Measurements from ENCODE around the gene LIX1L. TPM values are rescaled to one million over a fixed set of nuclear protein-coding genes. Genes with fewer than 3 reads are reported as not detected.

The LIX1L gene
- total RNA-seq, 1 experiment from 2014 or later: 12.4 TPM

- no peaks in the 10 kb centered on the region for H3K9me2 ChIP-seq (ENCODE audit: insufficient read depth)
- peak overlapping the region; percentile 78 for H3K27ac ChIP-seq (ENCODE audit: low read depth, low read length)
- intact Hi-C loops (cut with micrococcal nuclease): loop anchor here (1.0 to 5.0 kb wide), 3 partner anchors 18 to 121 kb away; partner anchors contain the start of gene ITGA10
- no TSS peak for BruUV-seq (replicated peaks)
- H3K27me3 ChIP-seq (ENCODE audit: insufficient read depth, low read length): no peaks in the 10 kb centered on the region
- ChIA-PET POLR2A (interaction anchor here (0.8 to 2.6 kb wide), 10 partner anchors 16 to 159 kb away, joined by 3 to 21 read pairs (median 6); partner anchors contain the start of genes ANKRD34A, PEX11B, PIAS3 and POLR3GL), CTCF (interaction anchor here (0.7 to 3.3 kb wide), 24 partner anchors 8 to 145 kb away, joined by 3 to 36 read pairs (median 6); partner anchors contain the start of genes ANKRD34A, ITGA10, LIX1L and NUDT17), RAD21 (ENCODE audit: low non-redundant PET in 1 of 2, low total read pairs in 2 of 2, uncharacterized antibody in 2 of 2, unreplicated experiment in 2 of 2) (interaction anchor here (0.8 to 1.7 kb wide), 8 partner anchors 28 to 145 kb away, joined by 3 to 5 read pairs (median 4); partner anchors contain the start of genes PIAS3 (in 2 of the 2) and RBM8A (in 2 of the 2))
- H4K20me1 ChIP-seq (ENCODE audit: insufficient read depth): no peaks in the 10 kb centered on the region
- peak overlapping the region; percentile 71 for H3K4me2 ChIP-seq (ENCODE audit: low read length)
- H3K79me2 ChIP-seq (ENCODE audit: insufficient read depth, low read length): no peaks in the 10 kb centered on the region
- peak; percentile 98 for ATAC-seq
- H3K36me3 ChIP-seq (ENCODE audit: control insufficient read depth in 1 of 2, insufficient read depth in 2 of 2, low read length in 2 of 2): no peaks in the 10 kb centered on the region
- no peaks in the 10 kb centered on the region for H3K9me3 ChIP-seq (ENCODE audit: control insufficient read depth in 1 of 2, insufficient read depth in 1 of 2, low read depth in 1 of 2, low read length in 2 of 2)
- peak overlapping the region; percentile 54 for H3K9ac ChIP-seq (ENCODE audit: low read length)
- peak overlapping the region; percentile 64 for H2AFZ ChIP-seq (ENCODE audit: low read depth, low read length, poor library complexity, severe bottlenecking)
- DNase-seq (ENCODE audit: low read depth, low spot score): peak; percentile 97
- H3K4me3 ChIP-seq (replicated peaks in 1 of 2; ENCODE audit: low read depth in 1 of 2, low read length in 2 of 2): peak overlapping the region in 1 of 2 experiments; percentile 25; a peak in 2 of 4 replicates
- peaks cover 29 to 37% of the 10 kb centered on the region in 2 experiments for H3K4me1 ChIP-seq (ENCODE audit: control insufficient read depth in 1 of 2, insufficient read depth in 2 of 2, low read length in 2 of 2)
- TF ChIP-seq YY1 (IDR thresholded peaks at IDR 0.05; ENCODE audit: extremely low read depth, insufficient replicate concordance, low read depth, low read length) (peak; percentile 65), EGR1 (IDR thresholded peaks at IDR 0.05; ENCODE audit: low read depth) (no peak), POLR2AphosphoS5 (IDR thresholded peaks at IDR 0.05; ENCODE audit: low read depth, low read length) (peak; percentile 57; the same call in 1 of the 2 replicates), ZFX (IDR thresholded peaks at IDR 0.05) (no peak), CTCF (IDR thresholded peaks at IDR 0.05 in 2 of 3, conservative IDR thresholded peaks at IDR 0.05 in 1 of 3; ENCODE audit: borderline replicate concordance in 1 of 3, insufficient read depth in 1 of 3, low read depth in 2 of 3, low read length in 2 of 3) (peak; percentile 96 to 99 (median 98)), REST (IDR thresholded peaks at IDR 0.05; ENCODE audit: low read depth) (no peak), POLR2A (IDR thresholded peaks at IDR 0.05; ENCODE audit: borderline replicate concordance, extremely low read depth, insufficient read depth, insufficient read length) (no peak), RAD21 (IDR thresholded peaks at IDR 0.05; ENCODE audit: low read depth) (peak; percentile 98), TCF7L2 (IDR thresholded peaks at IDR 0.05; ENCODE audit: borderline replicate concordance, extremely low read depth, insufficient read depth, insufficient read length) (no peak), JUND (IDR thresholded peaks at IDR 0.05) (peak; percentile 78; the same call in 1 of the 2 replicates), ZNF274 (IDR thresholded peaks at IDR 0.05; ENCODE audit: low read depth, low read length) (no peak), EZH2phosphoT487 (IDR thresholded peaks at IDR 0.05; ENCODE audit: borderline replicate concordance) (no peak), SP1 (IDR thresholded peaks at IDR 0.05; ENCODE audit: low read depth) (peak; percentile 92), FOSL1 (IDR thresholded peaks at IDR 0.05; ENCODE audit: low read depth) (peak; percentile 65), ZBTB33 (IDR thresholded peaks at IDR 0.05; ENCODE audit: extremely low read depth, insufficient replicate concordance, low read length) (no peak), CBX3 (IDR thresholded peaks at IDR 0.05; ENCODE audit: low read depth) (peak; percentile 71), SRF (IDR thresholded peaks at IDR 0.05; ENCODE audit: low read depth) (no peak; the same call in 1 of the 2 replicates), CEBPB (IDR thresholded peaks at IDR 0.05; ENCODE audit: low read depth) (no peak)
Measured at GRCh38 chr1:145891587-145892485, 66.0 kb downstream of the LIX1L start.

All from HCT116 (cell line).